NCI-H2227 (cell line): ENCODE measurements around the gene SHISA9.

Experiments
- DNase-seq: peaks from one replicate; lab custom pipeline; 2025; ENCODE audit not compliant: unreplicated experiment; lab: John Stamatoyannopoulos, UW

Gene SHISA9

GRCh38 chr16:13157082-13157481, 255.7 kb downstream of the SHISA9 start:
- DNase-seq: no peak

DNA sequence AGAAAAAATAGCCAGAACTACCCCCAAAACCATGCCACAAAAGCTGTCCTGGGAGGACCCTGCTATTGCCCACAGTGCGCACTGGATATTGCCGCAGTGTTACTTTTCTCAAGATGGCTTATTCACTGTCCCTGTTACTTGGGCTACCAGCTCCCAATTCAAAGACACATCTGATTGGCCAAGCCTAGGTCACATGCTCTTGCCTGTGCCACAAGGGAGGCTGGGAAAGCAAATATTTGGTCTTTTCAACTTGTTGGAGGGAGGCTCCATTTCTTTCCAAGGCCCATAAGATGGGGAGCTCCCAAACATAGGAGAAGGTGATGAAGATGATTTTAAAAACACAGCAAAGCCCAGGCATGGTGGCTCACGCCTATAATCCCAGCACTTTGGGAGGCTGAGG, 257.0 kb downstream of the SHISA9 start:
- no peak for DNase-seq

GRCh38 chr16:13165024-13165423, 263.6 kb downstream of the SHISA9 start:
- no peak for DNase-seq

DNA sequence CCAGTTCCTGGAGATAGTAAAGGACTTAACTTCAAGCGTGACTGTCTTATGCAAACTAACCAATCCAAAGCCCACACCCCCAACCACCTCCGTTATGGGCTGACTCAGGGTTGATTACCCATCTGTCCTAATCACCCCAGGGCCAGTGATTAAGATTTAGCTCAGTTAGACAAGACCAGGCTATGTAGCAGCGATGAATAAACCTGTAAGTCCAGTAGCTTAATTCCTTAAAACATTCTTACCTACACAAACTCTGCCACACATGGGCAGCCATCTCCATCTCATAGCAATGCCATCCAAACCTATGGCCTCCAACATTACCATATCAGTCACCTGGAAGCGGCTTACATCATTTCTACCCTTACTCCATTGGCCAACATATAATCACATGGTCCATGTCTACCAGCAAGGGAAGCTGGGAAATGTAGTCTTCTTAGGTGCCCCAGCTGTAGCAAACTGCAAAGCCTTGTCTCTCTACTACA, 266.7 kb downstream of the SHISA9 start:
- no peak for DNase-seq

- no peak for DNase-seq
Measured at GRCh38 chr16:13171313-13171712, 269.9 kb downstream of the SHISA9 start.

DNA sequence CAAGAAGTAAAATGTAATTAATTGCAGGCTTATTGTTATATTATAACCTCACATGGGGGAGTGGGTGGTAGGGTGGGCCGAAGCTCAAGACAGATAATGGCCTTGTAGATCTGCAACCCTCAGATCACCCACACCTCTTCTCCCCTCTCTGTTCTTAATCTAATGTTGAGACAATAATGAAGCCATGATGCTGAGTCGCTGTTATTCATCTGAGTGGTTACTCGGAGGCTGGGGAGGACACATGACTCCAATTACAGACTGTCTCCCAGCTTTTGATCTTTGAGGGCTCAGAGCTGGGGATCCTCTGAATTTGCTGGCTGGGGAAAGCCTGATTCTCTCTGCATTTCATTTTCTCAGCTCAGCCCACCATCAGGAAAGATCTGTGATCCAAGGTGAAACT, 275.3 kb downstream of the SHISA9 start:
- no peak for DNase-seq

DNA sequence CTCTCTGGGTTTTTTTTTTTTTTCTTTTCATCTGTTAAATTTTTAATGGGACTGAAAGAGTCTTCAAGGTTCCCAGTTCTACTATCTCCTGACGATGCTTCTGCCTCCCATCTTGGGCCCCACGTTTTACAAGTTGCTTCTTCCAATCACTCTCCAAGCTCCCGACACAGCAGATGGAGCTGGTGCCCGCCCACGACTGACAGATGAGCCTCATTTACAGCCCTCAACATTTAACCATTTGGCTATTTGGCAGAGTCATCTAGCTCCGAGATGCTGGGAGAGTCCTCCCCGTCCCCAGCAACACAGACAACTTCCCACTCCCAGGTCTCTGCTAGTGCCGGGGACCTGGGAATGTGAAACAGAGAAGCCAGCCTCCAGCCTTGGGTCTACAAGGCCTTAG, 276.9 kb downstream of the SHISA9 start:
- no peak for DNase-seq

DNA sequence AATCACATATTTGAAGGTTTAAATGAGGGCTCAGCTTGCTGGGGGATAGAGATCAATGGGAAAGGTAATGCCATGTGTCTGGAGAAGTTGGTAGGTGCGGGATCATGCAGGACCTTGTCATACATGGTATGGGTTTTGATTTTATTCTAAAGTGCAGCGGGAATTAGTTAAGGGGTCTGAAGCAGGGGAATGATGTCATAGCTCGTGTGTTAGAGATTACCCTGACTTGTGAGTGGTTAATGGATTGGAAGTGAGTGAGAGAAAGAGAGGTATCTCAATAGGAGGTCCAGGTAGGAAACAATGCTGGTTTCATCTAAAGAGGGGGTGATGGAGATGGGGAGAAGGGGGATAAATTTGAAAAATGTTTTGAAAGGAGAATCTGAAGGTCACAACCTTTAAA, 280.0 kb downstream of the SHISA9 start:
- DNase-seq: no peak

- DNase-seq: no peak
Measured at GRCh38 chr16:13186813-13187212, 285.4 kb downstream of the SHISA9 start.

DNA sequence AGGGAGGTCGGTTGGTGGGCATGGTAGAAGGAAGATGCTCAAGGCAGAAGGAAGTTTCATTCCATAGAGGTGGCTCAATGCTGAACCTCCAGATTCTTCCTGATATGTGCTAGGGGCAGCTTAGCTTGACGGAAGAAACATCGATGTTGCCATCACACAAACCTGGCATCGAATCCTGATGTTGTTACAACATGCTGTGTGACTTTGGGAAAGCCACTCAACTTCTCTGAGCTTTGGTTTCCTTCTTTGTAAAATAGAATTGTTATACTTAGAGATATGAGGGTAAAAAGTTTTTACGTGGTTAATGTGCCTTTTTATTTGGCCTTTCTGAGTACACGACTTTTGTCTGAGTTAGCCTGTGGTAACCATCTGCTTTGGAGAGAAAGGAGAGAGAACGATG, 287.9 kb downstream of the SHISA9 start:
- DNase-seq: no peak

DNA sequence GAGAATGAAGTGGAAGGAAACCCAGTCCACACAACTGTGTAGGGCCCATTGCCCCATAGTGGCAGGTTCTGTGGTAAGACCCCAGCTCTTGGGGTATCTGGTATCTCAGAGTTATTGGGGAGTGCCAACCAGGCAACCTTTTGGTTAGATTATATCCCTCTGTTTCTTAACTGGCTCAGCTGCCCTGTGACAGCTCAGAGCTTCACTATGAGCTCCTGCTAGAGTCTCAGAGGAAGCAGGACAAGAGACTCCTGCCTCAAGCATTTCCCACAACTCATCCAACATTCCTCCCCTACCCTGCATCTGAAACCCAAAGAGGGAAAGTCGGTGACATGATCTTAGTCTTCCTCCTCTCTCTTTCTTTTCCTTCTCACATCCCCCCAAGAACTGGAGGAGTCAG, 292.3 kb downstream of the SHISA9 start:
- no peak for DNase-seq

DNA sequence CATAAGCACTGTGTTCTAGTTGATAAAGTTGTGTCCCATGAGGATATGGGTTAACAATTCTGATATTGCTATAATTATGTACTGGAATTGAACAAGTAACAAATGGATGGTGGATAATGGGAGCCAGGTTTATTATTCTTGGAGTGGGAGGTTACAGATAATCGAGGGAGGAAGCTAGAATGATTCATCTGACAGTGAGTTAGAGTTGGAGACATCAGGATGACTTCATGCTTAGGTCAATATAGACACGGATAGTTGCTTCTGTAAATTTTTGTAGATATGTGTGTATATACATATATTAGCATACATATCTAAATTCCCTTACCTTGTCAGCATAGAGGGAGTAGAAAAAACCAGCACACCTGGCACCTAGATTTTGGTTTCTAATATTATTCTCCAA, 293.4 kb downstream of the SHISA9 start:
- no peak for DNase-seq

- no peak for DNase-seq
Measured at GRCh38 chr16:13203725-13204124, 302.3 kb downstream of the SHISA9 start.

DNA sequence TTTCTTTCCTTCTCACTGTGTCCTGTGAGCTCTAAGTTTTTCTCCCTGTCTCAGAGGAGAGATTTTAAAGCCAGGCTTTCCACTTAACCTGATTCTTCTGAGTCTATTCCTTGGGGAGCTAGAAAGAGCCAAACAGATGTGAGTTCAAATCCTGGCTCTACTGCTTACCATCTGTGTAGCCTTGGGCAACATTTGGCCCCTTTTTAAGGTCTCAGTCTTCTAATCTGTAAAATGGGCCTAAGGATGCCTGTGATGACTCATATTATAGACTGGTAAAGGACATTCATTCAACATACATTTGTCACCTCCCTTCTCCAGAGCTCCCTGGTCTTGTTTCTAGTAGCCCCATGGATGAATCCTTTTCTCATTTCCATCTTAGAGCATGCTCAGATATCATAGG, 304.0 kb downstream of the SHISA9 start:
- DNase-seq: no peak

DNA sequence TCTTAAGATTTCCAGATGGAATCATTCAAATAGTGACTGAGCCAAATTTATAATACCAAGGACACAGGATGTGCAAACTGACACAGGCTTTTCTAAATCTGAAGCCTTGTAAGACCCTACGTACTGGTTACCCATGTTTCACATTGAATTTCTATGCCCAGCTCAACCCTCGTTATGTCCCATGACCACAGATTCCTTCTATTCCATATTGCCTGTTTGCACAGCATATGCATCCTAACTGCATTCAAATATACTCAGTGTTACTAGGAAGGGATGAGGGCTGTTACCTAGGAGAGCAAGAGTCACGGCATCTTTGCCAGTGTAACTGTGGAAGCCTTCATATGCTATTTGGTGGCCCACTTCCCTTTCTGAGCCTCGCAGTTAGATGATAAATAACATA, 305.2 kb downstream of the SHISA9 start:
- DNase-seq: no peak

- no peak for DNase-seq
Measured at GRCh38 chr16:13207151-13207550, 305.8 kb downstream of the SHISA9 start.

DNA sequence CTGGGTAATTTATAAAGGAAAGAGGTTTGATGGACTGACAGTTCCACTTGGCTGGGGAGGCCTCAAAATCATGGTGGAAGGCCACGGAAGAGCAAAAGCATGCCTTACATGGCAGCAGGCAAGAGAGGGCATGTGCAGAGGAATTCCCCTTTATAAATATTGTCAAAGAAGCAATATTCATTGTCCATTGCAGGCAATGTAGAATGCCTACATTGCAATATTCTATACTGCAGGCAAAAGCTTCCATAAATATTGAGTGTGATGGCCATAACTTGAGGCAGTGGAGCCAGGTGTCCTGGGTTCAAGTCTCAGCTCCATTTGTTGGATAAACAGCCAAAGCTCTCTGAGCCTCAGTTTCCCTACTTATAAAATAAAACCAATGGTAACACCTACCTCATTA, 322.3 kb downstream of the SHISA9 start:
- DNase-seq: no peak

DNA sequence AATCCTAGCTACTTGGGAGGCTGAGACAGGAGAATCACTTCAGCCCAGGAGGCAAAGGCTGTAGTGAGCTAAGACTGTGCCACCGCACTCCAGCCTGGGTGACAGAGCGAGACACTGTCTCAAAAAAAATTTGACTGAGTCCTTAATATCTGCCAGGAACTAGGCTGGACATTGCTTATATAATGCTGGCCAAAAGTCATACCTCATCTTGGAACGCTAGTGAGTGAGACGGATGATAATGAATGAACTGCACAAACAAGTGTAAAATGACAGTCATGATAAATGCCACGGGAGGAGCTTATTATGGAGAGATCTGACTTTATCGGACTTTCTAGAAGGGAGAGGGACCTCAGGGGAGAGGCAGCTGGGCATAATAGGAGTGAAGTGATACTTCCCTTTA, 327.6 kb downstream of the SHISA9 start:
- no peak for DNase-seq

- no peak for DNase-seq
Measured at GRCh38 chr16:13231365-13231764, 330.0 kb downstream of the SHISA9 start.

- no peak for DNase-seq
Measured at GRCh38 chr16:13234999-13235398, 333.6 kb downstream of the SHISA9 start.

GRCh38 chr16:13236308-13236707, 334.9 kb downstream of the SHISA9 start:
- no peak for DNase-seq

DNA sequence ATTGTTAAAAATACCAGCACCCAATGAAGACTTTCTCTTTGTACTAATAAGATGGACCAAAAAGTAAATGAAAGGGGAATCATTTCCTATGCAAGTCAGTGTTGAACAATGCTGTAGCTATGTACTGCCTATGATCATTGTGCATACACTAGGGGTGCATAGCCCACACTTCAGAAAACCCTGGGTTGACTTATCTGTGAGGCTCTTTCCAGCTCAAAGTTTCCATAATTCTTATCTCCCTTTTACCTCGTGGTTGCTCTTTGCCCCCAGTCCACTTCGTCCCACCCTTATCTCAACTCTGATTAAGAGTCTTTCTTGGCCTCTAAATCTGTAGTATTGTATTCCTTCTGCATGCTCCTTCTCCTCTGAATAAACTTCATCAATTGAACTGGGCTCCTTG, 336.8 kb downstream of the SHISA9 start:
- DNase-seq: no peak

DNA sequence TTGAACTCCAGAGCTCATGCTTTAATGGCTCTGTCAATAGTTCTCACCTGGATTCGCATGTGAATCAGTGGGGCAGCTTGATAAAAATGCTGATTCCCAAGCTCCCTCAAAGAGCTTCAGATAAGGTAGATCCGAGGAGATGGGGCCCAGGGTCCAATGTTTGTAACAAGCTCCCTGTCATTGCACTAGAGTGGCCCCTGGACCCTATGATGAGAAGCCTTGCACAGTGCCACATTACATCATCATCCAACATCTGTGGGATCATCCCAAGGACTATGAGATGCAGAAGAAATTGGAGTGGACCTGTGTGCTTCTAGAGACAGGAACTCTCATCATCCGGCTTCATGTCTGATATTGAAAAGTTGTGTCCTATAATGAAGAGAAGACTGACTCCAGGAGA, 340.8 kb downstream of the SHISA9 start:
- DNase-seq: no peak

- no peak for DNase-seq
Measured at GRCh38 chr16:13244770-13245169, 343.4 kb downstream of the SHISA9 start.
